Measurements from ENCODE around the gene DENND4A. TPM values are rescaled to one million over a fixed set of nuclear protein-coding genes. Genes with fewer than 3 reads are reported as not detected.

Gene DENND4A
- total and polyA plus RNA-seq, 10 of the 15 experiments (the other 5 are each of a cell fraction or from before 2014, with no cell fraction given): 14.2 to 81.8 (median 34.1) TPM

GRCh38 chr15:65610871-65611718 lies 181.0 kb downstream of the DENND4A start, which contains the start of gene INTS14 (continued):
- peak; percentile 63 to 92 (median 67) for TF ChIP-seq CTCF (IDR thresholded peaks at IDR 0.05 in 2 of 3, conservative IDR thresholded peaks at IDR 0.05 in 1 of 3; ENCODE audit: control insufficient read depth in 2 of 3, extremely low read depth in 1 of 3, insufficient read depth in 1 of 3, low read depth in 3 of 3, low read length in 3 of 3)
- peak; percentile 72 to 78; a peak in 3 of 4 replicates for TF ChIP-seq BHLHE40 (IDR thresholded peaks at IDR 0.05; ENCODE audit: borderline replicate concordance in 1 of 2, low read depth in 2 of 2, low read length in 1 of 2)
- TF ChIP-seq MEF2A (IDR thresholded peaks at IDR 0.05; ENCODE audit: insufficient read depth, low read depth, low read length): peak; percentile 66; the same call in 1 of the 2 replicates
- TF ChIP-seq REST (IDR thresholded peaks at IDR 0.05; ENCODE audit: low read depth, low read length): no peak
- no peak for TF ChIP-seq TCF7 (IDR thresholded peaks at IDR 0.05; ENCODE audit: borderline replicate concordance)
- TF ChIP-seq NFYB (IDR thresholded peaks at IDR 0.05; ENCODE audit: insufficient read depth, low read depth, low read length): peak; percentile 66; the same call in 1 of the 2 replicates
- TF ChIP-seq NFXL1 (IDR thresholded peaks at IDR 0.05; ENCODE audit: borderline replicate concordance): no peak
- TF ChIP-seq TAF1 (IDR thresholded peaks at IDR 0.05; ENCODE audit: borderline replicate concordance, low read depth, low read length): peak; percentile 90; the same call in 1 of the 2 replicates
- TF ChIP-seq PAX8 (IDR thresholded peaks at IDR 0.05): no peak
- TF ChIP-seq NFYA (IDR thresholded peaks at IDR 0.05; ENCODE audit: borderline replicate concordance, low read depth, low read length): no peak
- TF ChIP-seq ZBTB33 (IDR thresholded peaks at IDR 0.05): no peak
- 0 out of 2 replicates have a peak, but pooled peaks have one; percentile 27 for TF ChIP-seq SREBF1 (IDR thresholded peaks at IDR 0.05; ENCODE audit: low read length)
- TF ChIP-seq SUZ12 (IDR thresholded peaks at IDR 0.05; ENCODE audit: unreplicated experiment): no peak
- TF ChIP-seq ZBTB11 (CRISPR knock-in tag; IDR thresholded peaks at IDR 0.05): peak; percentile 95
- no peak for TF ChIP-seq IRF5 (IDR thresholded peaks at IDR 0.05; ENCODE audit: borderline replicate concordance)

Measured in GM12878 (cell line).